Effector CD4-positive, alpha-beta T cell (primary cell): ENCODE results near the gene DPY19L2.
"Not testable (repeated sequence)": the region's sequence is repeated elsewhere in the genome, so short reads cannot be mapped to it uniquely, and the experiment has no call there.

ENCODE experiments used
- DNase-seq: peaks from one replicate; pipeline ENCODE4 v3.0.0-alpha.2; 2020

The DPY19L2 gene

DNA sequence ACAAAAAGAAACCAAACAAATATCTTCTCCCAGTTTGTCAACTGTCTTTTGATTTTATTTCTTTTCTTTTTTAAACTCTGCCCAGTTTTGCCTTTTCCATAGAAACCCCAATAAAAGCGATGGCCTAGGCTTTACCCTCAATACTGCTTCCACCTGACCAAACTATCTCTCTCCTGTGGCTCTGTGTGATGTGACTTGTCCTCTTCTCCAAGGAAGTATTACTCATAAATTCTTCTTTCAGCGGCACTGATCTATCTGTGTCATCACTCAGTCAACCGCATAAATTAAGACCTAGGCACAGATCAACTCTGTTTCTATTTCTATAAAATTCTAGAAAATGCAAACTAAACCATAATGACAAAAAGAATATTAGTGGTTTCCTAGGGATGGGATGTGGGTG is 9.8 kb downstream of the DPY19L2 start:
- not testable (repeated sequence) for DNase-seq

DNA sequence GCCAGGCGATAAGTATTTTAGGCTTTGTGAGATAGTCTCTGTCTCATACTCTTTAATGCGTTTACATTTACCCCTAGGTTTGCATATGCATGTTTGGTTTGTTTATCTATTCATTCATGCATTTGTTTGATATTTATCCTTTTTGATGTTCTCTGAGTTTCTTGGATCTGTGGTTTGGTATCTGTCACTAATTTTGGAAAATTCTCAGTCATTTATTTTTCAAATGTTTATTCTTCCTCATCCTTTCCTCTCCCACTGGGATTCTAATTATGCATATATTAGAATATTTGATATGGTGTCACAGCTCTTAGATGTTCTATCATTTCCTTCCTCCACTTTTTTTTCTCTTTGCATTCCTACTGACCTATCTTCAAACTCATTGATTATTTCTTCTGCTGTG is 11.9 kb downstream of the DPY19L2 start:
- DNase-seq, result not testable (repeated sequence)

DNA sequence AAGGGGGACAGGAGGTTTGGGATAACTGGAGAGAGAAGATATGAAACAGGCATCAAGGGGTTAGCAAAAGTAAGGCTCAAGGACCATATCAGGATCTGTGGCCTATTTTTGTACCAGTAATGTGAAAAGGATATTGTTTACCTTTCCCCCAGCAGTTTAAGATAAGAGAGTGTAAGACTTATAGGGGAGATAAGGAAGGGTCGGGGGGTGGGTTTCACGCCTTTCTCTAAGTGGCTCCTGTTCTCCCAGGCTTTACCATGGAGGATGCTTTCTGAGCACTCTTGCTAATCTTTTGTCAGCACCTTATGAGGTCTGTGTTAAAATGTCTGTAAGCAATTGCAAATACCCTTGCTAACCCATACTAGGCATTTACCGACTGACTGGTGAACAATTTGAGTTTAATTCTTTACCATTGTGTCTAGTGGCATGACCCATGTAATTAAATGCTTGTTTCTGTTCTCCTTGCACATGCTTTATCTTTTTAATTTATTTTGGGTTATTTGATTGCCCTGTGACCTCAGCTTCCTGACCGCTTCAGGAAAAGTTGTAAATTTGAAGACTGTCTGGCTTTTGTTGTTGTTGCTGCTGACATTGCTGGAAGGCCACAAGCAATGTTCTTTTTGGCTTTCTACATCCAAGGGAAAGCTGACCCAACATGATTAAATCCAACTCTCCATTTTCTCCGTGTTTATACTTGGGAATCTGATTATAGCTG is 12.6 kb downstream of the DPY19L2 start:
- DNase-seq, result not testable (repeated sequence)

DNA sequence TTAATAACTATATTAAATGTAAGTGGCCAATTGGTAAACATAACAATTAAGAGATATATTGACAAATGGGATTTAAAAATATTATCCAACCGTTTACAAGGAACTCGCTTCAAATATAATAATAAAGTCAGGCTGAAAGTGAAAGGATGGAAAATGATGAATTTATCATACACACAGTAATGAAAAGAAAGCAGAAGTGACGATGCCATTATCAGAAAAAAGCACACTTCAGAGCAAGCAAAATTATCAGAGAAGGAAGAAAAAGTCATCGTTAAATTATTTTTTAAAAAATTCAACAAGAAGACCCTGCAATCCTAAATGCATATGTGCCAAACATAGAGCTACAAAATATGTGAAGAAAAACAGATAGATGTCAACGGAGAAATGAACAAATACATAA is 13.8 kb downstream of the DPY19L2 start:
- DNase-seq, result not testable (repeated sequence)

DNA sequence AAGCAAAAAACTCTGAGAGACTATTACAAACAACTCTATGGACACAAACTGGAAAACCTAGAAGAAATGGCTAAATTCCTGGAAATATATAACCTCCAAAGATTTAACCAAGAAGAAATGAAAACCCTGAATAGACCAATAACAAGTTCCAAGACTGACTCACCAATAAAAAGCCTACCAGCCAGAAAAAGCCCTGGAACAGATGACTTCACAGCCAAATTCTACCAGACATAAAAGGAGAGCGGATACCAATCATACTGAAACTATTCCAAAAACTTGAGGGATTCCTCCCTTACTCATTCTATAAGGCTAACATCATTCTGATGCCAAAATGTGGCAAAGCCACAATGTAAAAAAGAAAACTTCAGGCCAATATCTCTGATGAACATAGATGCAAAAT is 18.8 kb downstream of the DPY19L2 start:
- not testable (repeated sequence) for DNase-seq

DNA sequence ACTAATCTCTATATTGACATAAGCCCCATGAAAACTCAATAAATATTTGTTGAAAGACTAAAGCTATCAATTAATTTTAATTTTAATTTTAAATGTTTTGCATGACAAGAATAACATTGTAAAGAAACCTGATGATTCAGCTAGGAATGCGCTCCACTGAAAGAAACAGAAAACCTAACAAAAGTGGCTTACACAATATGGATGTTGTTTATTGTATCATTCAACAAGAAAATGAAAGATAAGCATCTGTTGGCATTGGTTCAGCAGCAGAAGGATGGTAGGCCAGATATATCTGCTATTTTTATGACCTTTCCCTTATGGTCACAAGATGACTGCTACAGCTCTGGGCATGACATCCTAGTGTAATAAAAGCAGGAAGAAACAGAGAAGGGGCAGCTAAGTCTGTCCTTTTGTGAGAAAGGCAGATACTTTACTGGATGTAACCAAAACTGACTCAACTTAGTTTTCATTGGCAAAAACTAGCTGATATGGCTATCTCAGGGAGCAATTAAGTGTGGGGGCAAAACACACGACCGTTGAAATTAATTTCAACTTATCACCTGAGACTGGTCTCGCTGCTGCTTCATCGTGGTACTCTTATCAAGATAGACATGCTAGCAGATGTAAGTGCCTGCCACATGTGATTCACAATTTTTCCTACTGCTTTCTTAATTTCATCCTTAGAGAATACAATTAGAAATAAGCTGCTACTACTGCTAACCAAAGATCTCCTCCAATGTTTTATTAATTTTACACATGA is 24.7 kb downstream of the DPY19L2 start:
- not testable (repeated sequence) for DNase-seq

DNA sequence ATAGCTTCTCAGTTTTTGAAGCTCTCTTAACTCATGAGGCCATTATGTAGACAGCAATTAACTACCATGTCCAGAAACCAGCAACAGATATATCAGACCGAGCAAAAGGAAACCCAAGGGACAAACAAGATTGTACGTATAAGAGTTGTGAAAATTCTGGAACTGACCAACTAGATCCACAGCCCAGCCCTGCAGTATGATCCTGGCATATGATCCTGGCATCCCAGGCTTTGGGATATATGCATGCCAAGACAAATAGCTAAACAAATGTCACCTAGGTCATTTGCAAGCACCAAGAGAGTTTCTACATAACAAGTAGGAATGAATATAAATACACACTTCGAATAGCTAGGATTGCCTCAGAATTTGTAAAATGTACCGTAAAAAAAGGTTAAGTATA is 44.0 kb downstream of the DPY19L2 start:
- not testable (repeated sequence) for DNase-seq

DNA sequence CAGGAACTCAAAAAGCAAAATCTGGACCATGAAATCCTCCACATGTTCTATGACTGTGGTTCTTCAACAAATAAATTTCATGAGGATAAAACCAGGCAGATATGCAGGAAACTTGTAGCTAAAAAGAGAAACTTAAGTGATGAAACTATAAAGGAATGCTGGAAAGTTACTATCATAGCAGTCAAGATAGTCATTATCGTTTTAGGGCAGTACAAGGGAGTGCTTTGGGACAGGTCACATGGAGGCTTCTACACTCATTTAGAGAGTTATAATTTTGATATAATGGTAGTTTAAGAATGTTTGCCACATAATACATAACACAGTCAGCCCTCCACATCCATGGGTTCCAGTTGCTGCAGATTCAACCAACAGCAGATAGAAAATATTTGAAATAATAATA is 52.7 kb downstream of the DPY19L2 start:
- not testable (repeated sequence) for DNase-seq

DNA sequence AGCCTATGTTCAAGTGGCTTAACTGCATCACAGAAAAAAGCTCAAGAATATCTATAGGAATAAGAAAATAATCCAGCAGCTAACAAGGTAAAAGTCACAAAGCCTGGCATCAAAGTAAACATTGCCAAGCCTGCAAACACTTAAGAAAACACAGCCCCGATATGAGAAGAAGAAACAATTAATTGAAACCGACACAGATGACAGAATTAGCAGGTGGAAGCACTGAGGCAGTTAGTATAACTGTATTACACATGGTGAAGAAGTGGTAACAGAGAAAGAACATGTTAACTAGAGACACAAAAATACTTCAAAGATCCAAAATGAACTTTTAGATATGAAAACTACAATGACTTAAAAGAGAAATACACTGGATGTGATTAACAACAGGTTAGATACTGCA is 57.0 kb downstream of the DPY19L2 start:
- DNase-seq, result not testable (repeated sequence)

DNA sequence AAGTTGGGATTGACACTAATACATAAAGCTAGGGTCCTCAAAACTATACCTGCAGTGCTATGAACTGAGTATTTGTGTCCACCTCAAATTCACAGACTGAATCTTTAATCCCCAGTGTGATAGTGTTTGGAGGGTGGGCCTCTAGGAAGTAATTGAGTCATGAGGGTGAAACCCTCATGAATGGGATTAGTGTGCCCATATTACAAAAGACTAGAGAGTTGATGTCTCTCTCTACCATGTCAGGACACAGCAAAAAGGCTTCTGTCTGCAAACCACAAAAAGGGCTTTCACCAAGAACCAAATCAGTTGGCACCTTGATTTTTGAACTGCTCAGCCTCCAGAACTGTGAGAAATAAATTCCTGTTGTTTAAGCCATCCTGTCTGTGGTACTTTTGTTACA is 59.0 kb downstream of the DPY19L2 start:
- DNase-seq, result not testable (repeated sequence)

DNA sequence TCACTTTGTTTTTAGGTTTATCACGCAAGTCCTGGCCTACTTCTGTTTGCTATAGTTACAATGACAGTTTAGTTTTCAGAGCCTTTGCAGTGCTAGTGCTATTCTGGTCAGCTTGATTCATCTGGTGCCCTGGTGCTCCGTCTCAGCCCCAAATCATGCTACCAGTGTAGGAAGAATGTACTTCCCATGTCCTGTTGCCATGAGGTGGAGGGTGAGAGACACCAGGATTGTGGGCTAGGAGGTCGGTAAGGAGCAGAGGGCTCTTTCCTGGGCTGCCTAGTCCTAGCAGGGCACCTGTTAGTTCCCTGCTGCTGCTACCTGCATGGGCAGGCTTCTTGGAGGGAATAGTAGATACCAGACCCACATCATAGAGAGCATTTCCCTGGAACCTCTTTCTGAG is 63.3 kb downstream of the DPY19L2 start:
- DNase-seq, result not testable (repeated sequence)

DNA sequence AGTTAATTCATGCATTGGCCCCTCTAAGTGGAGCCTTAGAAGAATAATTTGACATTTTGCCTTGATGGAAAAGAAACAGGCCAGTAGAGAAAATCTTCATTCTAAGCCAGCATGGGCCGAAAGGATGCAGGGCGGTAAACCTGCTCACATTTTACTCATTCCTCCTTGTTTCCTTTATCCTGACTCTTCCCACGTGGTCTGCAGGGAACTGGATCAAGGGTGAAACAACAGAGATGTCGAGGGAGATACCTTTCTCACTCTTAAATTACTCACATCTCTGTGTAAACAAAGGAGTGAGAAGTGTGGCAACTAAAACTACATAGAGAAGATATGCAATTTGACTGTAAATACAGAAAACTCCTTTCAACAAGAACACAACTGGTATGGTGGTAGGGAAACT is 73.5 kb downstream of the DPY19L2 start:
- not testable (repeated sequence) for DNase-seq

DNA sequence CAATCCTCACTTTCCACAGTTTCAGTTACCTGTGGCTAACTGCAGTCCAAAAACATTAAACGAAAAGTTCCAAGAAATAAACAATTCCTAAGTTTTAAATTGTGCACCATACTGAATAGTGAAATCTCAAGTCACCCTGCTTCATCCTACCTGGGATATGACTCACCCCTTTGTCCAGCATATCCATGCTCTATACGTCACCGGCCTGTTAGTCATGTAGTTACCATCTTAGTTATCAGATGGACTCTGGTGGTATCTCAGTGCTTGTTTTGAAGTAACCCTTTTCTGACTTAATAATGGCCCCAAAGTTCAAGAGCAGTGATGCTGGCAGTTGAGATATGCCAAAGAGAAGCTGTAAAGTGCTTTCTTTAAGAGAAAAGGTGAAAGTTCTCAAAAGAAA is 83.9 kb downstream of the DPY19L2 start:
- not testable (repeated sequence) for DNase-seq

DNA sequence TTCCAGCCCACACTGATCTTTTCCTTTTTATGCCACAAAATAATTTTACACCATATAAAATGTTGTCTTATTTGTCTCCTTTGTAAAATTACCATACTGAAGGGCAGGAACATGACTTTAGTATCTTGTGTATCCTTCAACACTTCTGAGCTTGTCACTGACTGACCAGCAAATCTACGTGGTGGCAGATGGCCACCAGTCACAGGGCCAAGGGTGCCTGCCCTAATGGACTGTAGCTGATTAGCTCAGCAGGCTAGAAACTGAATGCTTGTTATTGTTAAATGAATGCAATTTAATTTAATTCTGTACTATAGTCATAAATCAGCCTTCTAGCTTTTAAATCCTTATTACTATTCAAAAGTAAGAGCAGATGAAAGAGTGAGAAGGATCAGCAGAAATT is 85.0 kb downstream of the DPY19L2 start:
- not testable (repeated sequence) for DNase-seq

DNA sequence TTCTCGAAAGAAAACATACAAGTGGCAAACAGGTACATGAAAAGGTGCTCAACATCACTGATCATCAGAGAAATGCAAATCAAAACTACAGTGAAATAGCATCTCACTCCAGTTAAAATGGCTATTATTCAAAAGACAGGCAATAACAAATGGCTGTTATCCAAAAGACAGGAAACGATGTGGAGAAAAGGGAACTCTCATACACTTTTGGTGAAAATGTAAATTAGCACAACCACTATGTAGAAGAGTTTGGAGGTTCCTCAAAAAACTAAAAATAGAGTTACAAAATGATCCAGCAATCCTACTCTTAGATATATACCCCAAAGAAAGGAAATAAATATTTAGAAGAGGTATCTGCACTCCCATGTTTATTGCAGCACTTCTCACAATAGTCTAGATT is 90.7 kb downstream of the DPY19L2 start:
- not testable (repeated sequence) for DNase-seq

DNA sequence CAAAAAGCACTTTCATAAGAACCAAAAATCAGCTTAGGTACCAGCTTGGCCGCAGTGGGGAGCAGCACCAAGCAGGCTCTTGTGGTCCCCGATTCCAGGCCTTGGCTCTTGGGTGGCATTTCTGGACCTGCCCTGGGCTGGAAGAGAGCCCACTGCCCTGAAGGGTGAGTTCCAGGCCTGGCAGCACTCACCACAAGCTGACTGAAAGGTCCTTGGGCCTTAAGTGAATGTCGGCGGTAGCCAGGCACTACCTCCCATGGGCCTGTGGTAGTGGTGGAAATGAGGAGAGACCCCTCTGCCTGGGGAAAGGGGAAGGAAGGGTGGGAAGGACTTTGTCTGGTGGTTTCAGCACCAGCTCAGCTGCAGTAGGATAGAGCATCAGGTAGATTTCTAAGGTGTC is 96.3 kb downstream of the DPY19L2 start:
- DNase-seq, result not testable (repeated sequence)

DNA sequence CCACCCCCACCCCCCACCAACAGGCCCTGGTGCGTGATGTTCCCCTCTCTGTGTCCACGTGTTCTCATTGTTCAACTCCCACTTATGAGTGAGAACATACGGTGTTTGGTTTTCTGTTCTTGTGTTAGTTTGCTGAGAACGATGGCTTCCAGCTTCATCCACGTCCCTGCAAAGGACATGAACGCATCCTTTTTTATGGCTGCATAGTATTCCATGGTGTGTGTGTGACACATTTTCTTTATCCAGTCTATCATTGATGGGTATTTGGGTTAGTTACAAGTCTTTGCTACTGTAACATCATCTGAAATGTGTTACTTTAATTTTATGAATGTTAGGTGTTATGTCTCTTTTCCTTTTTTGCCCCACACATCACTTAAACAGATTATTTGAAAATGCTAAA is 109.8 kb downstream of the DPY19L2 start:
- not testable (repeated sequence) for DNase-seq

DNA sequence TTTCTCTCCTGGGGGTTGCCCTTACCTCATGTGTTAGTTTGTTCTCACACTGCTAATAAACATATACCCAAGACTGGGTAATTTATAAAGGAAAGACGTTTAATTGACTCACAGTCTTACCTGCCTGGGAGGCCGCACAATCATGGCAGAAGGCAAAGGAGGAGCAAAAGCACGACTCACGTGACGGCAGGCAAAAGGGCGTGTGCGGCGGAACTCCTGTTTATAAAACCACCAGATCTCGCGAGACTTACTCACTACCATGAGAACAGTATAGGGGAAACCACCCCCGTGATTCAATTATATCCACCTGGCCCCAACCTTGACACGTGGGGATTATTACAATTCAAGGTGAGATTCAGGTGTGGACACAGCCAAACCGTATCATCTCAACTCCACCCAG is 116.9 kb downstream of the DPY19L2 start:
- DNase-seq, result not testable (repeated sequence)

DNA sequence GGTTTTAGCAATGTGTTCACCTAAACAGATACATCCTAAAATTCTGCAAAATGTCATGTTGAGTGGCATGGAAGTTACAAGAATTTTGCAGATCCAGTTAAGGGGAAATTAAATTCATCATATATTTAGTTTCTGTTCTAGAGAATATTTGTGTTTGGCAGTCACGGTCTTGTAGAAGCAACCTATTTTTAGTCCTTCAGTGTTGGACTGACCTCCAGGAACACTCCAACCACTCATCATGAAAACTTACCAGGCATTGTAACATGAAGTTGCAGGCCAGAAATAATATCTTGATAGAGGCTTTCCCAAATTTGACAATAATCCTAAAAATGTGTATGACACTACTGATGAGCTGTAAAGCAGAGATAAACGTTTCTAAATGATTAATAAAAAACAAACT is 119.3 kb downstream of the DPY19L2 start:
- DNase-seq, result not testable (repeated sequence)

DNA sequence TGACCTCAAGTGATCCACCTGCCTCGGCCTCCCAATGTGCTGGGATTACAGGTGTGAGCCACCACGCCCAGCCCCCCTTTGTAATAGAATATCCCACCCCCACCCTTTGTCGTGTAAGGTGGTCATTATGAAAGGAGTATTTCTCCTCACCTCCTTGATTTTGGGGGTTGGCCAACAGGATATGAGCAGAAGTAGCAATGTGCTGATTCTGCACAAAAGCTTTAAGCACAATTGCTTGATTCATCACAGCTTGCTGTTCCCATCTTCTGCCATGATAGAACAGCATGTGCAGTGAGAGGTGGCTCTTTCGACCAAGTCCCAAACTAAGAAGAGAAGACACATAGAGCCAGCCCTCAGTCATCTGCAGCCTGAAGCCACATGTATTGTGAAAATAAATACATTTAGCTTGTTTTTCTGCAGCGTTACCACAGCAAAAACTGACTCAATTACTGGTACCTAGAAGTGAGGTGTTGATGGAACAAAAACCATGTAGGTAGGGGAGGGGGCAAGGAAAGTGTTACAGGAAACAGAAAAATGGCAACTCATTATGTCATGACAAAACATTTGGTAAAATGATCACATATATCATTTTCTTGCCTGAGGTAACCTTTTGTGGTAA is 122.9 kb downstream of the DPY19L2 start:
- not testable (repeated sequence) for DNase-seq

DNA sequence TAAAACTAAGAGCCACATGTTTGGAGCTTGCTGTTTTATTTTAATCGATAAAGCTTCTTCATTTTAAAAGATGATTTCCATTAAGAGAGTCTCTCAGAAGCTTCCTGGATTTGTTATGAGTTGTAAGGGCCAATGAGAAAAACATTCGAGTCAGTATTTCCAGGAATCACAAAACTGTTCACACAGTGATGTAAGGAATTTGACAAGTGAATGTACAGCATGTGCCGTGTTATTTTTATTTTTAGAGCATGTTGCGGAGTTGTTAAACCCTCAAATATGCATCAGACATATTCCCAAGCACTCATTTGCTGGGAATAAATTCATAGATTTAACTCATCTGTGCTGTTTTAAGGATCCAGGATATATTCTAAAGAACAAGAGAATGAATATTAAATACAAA is 129.6 kb downstream of the DPY19L2 start:
- not testable (repeated sequence) for DNase-seq

DNA sequence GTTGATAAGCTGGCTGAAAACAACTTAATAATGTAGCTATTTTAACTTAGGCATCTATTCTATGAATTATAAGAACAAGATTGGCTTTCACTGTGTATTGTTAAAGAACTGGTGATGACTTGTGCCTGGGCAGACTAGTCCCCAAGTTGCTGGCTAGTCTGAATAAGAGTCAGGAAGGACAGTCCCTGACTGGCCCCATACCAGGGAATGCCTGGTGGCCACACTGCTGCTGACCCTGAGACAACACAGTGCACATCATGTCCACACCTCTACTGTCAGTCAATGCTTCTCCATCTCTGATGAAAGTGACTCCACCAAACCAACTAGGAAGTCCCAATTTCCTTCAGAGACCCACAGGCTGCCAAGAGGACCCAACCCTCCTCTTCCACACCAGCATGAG is 130.5 kb downstream of the DPY19L2 start:
- not testable (repeated sequence) for DNase-seq

DNA sequence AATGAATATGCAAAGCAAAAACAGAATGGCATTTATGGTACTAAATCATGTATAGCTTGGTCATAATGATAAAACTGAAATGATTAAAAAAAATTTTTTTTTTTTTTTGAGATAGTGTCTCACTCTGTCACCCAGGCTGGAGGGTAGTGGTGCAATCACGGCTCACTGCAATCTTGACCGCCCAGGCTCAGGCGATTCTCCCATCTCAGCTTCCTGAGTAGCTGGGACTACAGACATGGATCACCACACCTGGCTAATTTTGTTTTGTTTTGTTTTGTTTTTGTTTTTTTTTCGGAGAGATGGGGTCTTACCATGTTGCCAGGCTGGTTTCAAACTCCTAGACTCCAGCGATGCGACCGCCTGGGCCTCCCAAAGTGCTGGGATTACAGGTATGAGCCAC is 138.7 kb downstream of the DPY19L2 start:
- DNase-seq, result not testable (repeated sequence)

DNA sequence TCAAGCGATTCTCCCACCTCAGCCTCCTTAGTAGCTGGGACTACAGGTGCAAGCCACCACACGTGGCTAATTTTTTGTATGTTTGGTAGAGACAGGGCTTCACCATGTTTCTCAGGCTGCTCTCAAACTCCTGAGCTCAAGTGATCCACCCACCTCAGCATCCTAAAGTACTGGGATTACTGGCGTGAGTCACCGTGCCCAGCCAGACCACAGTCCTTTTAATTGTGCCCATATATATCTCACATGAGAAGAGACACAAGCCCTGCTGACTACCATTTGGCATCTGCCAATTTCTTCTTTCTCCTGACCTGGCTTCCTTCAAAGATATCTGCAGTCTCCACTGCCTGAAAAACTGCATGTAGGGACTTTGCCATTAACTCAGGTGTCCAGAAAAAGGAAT is 142.5 kb downstream of the DPY19L2 start:
- DNase-seq, result no peak
